SH-SY5Y (cell line): ENCODE data around the gene TBC1D22A.

Experiments used
- GATA2 ChIP-seq: IDR thresholded peaks from 2 replicates; pipeline ENCODE4 v1.6.1; 2011; ENCODE audit warnings: mild to moderate bottlenecking, low read depth, low read length
- GATA3 ChIP-seq: IDR thresholded peaks from 2 replicates; pipeline ENCODE4 v1.6.1; 2011; ENCODE audit warnings: low read depth, mild to moderate bottlenecking, low read length, moderate library complexity

DNA sequence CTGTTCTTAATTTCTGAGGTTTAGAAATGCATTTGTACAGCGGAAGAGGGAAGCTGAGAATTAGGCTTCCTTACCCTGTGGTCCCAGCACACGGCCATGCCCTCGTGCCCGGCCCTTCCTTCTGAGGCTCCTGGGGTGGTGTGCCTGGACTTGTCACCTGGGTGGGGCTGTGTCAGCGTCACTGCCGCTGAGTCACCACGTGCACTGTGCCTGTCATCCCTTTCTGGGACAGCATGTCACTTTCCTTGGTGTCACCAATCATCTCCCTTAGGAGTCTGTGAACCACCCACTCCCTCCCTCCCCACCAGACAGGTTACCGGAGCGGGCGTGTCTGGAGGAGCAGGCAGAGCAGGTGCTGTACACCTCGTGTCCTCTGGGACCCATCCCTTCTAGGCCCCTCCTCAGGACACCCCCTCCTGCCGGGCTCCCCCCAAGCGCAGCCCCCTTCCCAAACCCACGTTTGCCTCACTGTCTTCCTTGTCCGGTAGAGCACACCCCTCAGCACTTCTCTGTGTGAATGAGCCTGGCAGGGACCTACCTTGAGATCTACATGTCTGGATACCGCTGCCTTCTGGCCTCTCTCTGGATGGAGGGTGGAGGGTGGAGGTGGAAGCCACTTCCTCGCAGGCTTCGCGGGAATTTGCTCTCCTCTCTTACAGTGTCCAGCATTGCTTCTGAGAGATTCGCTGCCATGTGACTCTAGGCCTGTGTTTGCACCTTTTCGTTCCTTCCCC, 367.6 kb downstream of the TBC1D22A start:
- no peak for TF ChIP-seq GATA3
- TF ChIP-seq GATA2, result no peak
